Adipocyte (in vitro differentiated cells): ENCODE data around the gene CDC73.

Experiments
- DNase-seq: peaks from one replicate; pipeline ENCODE4 v3.0.0-alpha.2; 2015; ENCODE audit warnings: low read depth
- H3K27me3 ChIP-seq: replicated peaks from 2 replicates; pipeline ENCODE4 v1.7.0; 2013; ENCODE audit warnings: mild to moderate bottlenecking, low read length, moderate library complexity; ENCODE audit not compliant: control insufficient read depth, insufficient read depth
- H3K36me3 ChIP-seq: 2 replicates; pipeline ENCODE4 v1.7.0; 2013; ENCODE audit warnings: low read length, mild to moderate bottlenecking, moderate library complexity; ENCODE audit not compliant: control insufficient read depth, insufficient read depth, severe bottlenecking
- H3K4me1 ChIP-seq: 2 replicates; pipeline ENCODE4 v1.7.0; 2013; ENCODE audit warnings: mild to moderate bottlenecking, low read length, moderate library complexity; ENCODE audit not compliant: control insufficient read depth, insufficient read depth
- H3K4me3 ChIP-seq: 2 replicates; pipeline ENCODE4 v1.7.0; 2013; ENCODE audit warnings: mild to moderate bottlenecking, low read length, moderate library complexity
- H3K9ac ChIP-seq: 2 replicates; pipeline ENCODE4 v1.7.0; 2013; ENCODE audit warnings: mild to moderate bottlenecking, low read length, moderate library complexity
- H3K9me3 ChIP-seq: 2 replicates; pipeline ENCODE4 v1.7.0; 2013; ENCODE audit warnings: mild to moderate bottlenecking, low read length, moderate library complexity; ENCODE audit not compliant: control insufficient read depth

The CDC73 gene

DNA sequence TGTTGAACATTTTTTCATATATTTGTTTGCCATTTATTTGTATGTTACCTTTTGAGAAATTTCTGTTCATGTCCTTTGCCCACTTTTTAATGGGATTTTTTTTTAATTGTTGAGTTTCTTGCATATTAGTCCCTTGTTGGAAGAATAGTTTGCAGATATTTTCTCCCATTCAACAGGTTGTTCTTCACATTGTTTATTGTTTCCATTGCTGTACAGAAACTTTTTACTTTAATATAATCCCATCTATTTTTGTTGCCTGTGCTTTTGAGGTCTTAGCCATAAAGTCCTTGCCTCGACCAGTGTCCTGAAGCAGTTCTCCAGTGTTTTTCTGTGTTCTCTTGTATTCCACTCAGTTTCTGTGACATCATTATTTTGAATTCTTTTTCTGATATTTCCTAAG lies 118.8 kb downstream of the CDC73 start:
- H3K4me1 ChIP-seq = no peaks in the 10 kb centered on the region
- no peaks in the 10 kb centered on the region for H3K27me3 ChIP-seq
- DNase-seq = no peak
- H3K4me3 ChIP-seq = no peak overlapping the region
- H3K9me3 ChIP-seq = no peaks in the 10 kb centered on the region
- peaks cover 53% of the 10 kb centered on the region for H3K36me3 ChIP-seq
- H3K9ac ChIP-seq = no peak overlapping the region

GRCh38 chr1:193241132-193241827 lies 119.4 kb downstream of the CDC73 start:
- Histone ChIP-seq H3K9me3 (no peaks in the 10 kb centered on the region), H3K4me3 (no peak overlapping the region), H3K27me3 (no peaks in the 10 kb centered on the region), H3K36me3 (peaks cover 50% of the 10 kb centered on the region), H3K9ac (no peak overlapping the region), H3K4me1 (no peaks in the 10 kb centered on the region)
- DNase-seq = no peak

DNA sequence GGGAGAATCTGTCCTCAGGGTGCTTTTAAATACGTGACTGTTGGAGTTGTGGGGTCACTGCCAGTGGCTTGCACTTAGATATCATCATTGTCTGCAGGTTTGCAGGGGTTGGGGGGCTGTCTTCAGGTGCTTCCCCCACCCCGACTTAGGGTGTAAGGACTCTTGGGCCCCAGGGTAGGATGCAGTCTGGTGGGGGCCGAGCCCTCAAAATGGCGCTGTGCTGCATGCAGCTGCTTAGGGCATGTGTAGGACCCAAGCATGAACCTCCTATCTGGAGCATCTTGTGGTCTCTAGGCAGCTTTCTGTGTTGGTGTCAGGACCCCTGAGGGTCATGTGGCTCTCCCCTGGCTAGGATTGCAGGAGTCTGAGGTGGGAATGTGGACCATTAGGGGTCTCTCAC lies 120.2 kb downstream of the CDC73 start:
- no peaks in the 10 kb centered on the region for H3K9me3 ChIP-seq
- no peaks in the 10 kb centered on the region for H3K4me1 ChIP-seq
- H3K9ac ChIP-seq = no peak overlapping the region
- peaks cover 50% of the 10 kb centered on the region for H3K36me3 ChIP-seq
- DNase-seq = no peak
- no peaks in the 10 kb centered on the region for H3K27me3 ChIP-seq
- no peak overlapping the region for H3K4me3 ChIP-seq

DNA sequence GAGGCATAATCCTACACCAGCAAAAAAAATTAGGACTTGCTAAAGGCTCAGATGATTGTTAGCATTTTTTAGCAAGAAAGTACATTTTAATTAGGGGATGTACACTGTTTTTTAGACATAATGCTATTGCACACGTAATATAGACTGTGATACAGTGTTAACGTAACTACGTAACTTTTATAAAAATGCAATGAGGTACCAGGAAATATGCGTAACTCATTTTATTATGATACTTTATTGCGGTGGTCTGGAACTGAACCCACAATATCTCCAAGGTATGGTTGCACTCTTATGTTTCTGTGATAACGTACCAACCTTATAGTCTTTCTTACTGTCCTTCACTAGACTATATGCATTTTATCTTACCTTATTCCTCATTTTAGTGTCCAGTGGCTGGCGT lies 127.4 kb downstream of the CDC73 start:
- Histone ChIP-seq H3K9me3 (peaks cover 11% of the 10 kb centered on the region), H3K4me3 (no peak overlapping the region), H3K4me1 (no peaks in the 10 kb centered on the region), H3K36me3 (peaks cover 67% of the 10 kb centered on the region), H3K27me3 (no peaks in the 10 kb centered on the region), H3K9ac (no peak overlapping the region)
- DNase-seq = no peak

- no peaks in the 10 kb centered on the region for H3K4me1 ChIP-seq
- H3K4me3 ChIP-seq = no peak overlapping the region
- DNase-seq = no peak
- H3K27me3 ChIP-seq = no peaks in the 10 kb centered on the region
- peaks cover 51% of the 10 kb centered on the region for H3K36me3 ChIP-seq
- H3K9me3 ChIP-seq = peaks cover 11% of the 10 kb centered on the region
- H3K9ac ChIP-seq = no peak overlapping the region
Measured at GRCh38 chr1:193251950-193252349, 130.1 kb downstream of the CDC73 start.

GRCh38 chr1:193256019-193256418 lies 134.2 kb downstream of the CDC73 start:
- Histone ChIP-seq H3K27me3 (no peaks in the 10 kb centered on the region), H3K4me1 (peaks cover 12% of the 10 kb centered on the region), H3K9ac (no peak overlapping the region), H3K36me3 (peaks cover 35% of the 10 kb centered on the region), H3K9me3 (no peaks in the 10 kb centered on the region), H3K4me3 (no peak overlapping the region)
- no peak for DNase-seq

DNA sequence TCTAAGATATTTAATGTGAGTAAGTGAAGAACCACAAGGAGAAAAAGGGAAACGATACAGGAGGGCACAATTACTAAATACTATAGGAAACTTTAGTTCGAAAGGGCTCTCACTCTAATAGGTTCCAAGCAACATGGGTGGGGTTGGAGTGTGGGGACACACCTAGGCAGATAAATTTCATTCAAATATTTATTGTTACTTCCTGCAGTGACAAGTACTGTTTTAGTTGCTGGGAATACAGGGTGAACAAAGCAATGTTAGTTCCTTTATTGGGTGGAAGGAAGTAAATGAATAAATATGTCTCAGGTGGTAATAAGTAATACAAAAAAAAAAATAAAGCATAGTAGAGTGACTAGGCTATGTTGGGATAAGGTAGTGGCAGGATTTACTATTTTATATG lies 137.8 kb downstream of the CDC73 start:
- Histone ChIP-seq H3K9ac (no peak overlapping the region), H3K4me3 (no peak overlapping the region), H3K36me3 (peaks cover 29% of the 10 kb centered on the region), H3K27me3 (no peaks in the 10 kb centered on the region), H3K4me1 (peaks cover 30% of the 10 kb centered on the region), H3K9me3 (no peaks in the 10 kb centered on the region)
- no peak for DNase-seq

- no peak overlapping the region for H3K4me3 ChIP-seq
- no peaks in the 10 kb centered on the region for H3K27me3 ChIP-seq
- peaks cover 29% of the 10 kb centered on the region for H3K36me3 ChIP-seq
- peaks cover 30% of the 10 kb centered on the region for H3K4me1 ChIP-seq
- DNase-seq = peak; percentile 42
- H3K9ac ChIP-seq = no peak overlapping the region
- H3K9me3 ChIP-seq = no peaks in the 10 kb centered on the region
Measured at GRCh38 chr1:193260056-193260745, 138.4 kb downstream of the CDC73 start.

DNA sequence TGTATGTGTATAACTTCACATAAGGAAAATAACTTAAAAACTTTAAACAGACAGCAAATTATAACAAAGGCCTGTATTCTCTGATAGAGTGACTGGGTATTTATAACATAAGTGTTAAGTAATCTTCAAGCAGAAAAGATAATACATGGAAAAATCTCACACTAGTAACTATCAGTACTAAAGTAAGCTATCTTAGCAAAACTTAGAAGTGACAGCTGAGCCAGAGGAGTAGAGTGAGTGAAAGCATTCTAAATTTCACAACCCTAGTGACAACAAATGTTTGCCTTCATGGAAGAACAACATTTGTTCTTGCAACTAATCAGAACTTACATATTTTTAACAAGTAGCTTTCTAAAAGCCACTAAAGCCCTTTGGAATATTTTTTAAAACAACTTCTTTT lies 139.1 kb downstream of the CDC73 start:
- Histone ChIP-seq H3K4me3 (no peak overlapping the region), H3K27me3 (no peaks in the 10 kb centered on the region), H3K36me3 (peaks cover 35% of the 10 kb centered on the region), H3K9ac (peak overlapping the region; percentile 11), H3K9me3 (no peaks in the 10 kb centered on the region), H3K4me1 (peaks cover 34% of the 10 kb centered on the region)
- peak; percentile 53 for DNase-seq

DNA sequence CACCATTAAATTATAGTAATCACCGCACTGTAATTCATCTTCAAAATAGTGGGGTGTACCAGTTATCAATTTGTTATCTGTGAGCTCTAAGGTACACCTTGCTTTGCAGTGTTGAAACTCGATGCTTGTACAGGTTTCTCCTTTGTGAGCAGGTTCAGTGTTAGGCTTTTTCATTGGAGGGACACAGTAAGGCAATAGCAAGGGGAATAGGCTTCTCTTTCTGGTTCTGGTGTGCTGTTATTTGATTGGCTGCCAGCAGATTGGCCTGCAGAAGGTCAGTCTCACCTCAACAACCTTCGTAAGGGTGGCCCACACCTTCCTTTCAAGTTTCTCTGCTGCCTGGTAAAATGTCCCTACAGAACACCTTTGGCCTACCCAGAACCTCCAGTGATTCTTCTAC lies 140.8 kb downstream of the CDC73 start:
- H3K9me3 ChIP-seq = no peaks in the 10 kb centered on the region
- H3K4me1 ChIP-seq = peaks cover 36% of the 10 kb centered on the region
- H3K36me3 ChIP-seq = peaks cover 32% of the 10 kb centered on the region
- DNase-seq = no peak
- H3K9ac ChIP-seq = no peak overlapping the region
- H3K27me3 ChIP-seq = no peaks in the 10 kb centered on the region
- H3K4me3 ChIP-seq = no peak overlapping the region

- Histone ChIP-seq H3K4me1 (peaks cover 36% of the 10 kb centered on the region), H3K4me3 (no peak overlapping the region), H3K36me3 (peaks cover 19% of the 10 kb centered on the region), H3K9me3 (no peaks in the 10 kb centered on the region), H3K9ac (no peak overlapping the region), H3K27me3 (no peaks in the 10 kb centered on the region)
- peak; percentile 46 for DNase-seq
Measured at GRCh38 chr1:193264313-193265065, 142.7 kb downstream of the CDC73 start.
